ENCODE data around the gene PPP3R1.

The PPP3R1 gene

GRCh38 chr2:68293024-68293423 is 40.7 kb upstream of the PPP3R1 start:
- TF ChIP-seq CTCF (IDR thresholded peaks at IDR 0.05; ENCODE audit: insufficient read depth, low read length, poor library complexity, severe bottlenecking), result no peak
- no peak for DNase-seq (ENCODE audit: extremely low read depth, insufficient read length)
- no peaks in the 10 kb centered on the region for H3K27me3 ChIP-seq (replicated peaks; ENCODE audit: control insufficient read depth, insufficient read depth, low read length)
- no peaks in the 10 kb centered on the region for H3K36me3 ChIP-seq (ENCODE audit: control insufficient read depth, insufficient read depth, low read length)
- H3K4me3 ChIP-seq (replicated peaks; ENCODE audit: low read depth, low read length), result no peak overlapping the region

GRCh38 chr2:68292108-68292710 is 39.9 kb upstream of the PPP3R1 start:
- peak; percentile 5 for DNase-seq (ENCODE audit: extremely low read depth, insufficient read length)
- Histone ChIP-seq H3K4me3 (replicated peaks; ENCODE audit: low read depth, low read length) (no peak overlapping the region), H3K36me3 (ENCODE audit: control insufficient read depth, insufficient read depth, low read length) (no peaks in the 10 kb centered on the region), H3K27me3 (replicated peaks; ENCODE audit: control insufficient read depth, insufficient read depth, low read length) (no peaks in the 10 kb centered on the region)
- TF ChIP-seq CTCF (IDR thresholded peaks at IDR 0.05; ENCODE audit: insufficient read depth, low read length, poor library complexity, severe bottlenecking), result peak; percentile 86

GRCh38 chr2:68291314-68291713 is 39.0 kb upstream of the PPP3R1 start:
- DNase-seq (ENCODE audit: extremely low read depth, insufficient read length), result no peak
- no peak overlapping the region for H3K4me3 ChIP-seq (replicated peaks; ENCODE audit: low read depth, low read length)
- H3K27me3 ChIP-seq (replicated peaks; ENCODE audit: control insufficient read depth, insufficient read depth, low read length), result no peaks in the 10 kb centered on the region
- TF ChIP-seq CTCF (IDR thresholded peaks at IDR 0.05; ENCODE audit: insufficient read depth, low read length, poor library complexity, severe bottlenecking), result no peak
- no peaks in the 10 kb centered on the region for H3K36me3 ChIP-seq (ENCODE audit: control insufficient read depth, insufficient read depth, low read length)

- TF ChIP-seq CTCF (IDR thresholded peaks at IDR 0.05; ENCODE audit: insufficient read depth, low read length, poor library complexity, severe bottlenecking), result no peak
- no peak overlapping the region for H3K4me3 ChIP-seq (replicated peaks; ENCODE audit: low read depth, low read length)
- no peaks in the 10 kb centered on the region for H3K27me3 ChIP-seq (replicated peaks; ENCODE audit: control insufficient read depth, insufficient read depth, low read length)
- H3K36me3 ChIP-seq (ENCODE audit: control insufficient read depth, insufficient read depth, low read length), result no peaks in the 10 kb centered on the region
- no peak for DNase-seq (ENCODE audit: extremely low read depth, insufficient read length)
These were observed 38.6 kb upstream of the PPP3R1 start for GRCh38 chr2:68290901-68291300.

GRCh38 chr2:68287580-68288441 is 35.5 kb upstream of the PPP3R1 start:
- DNase-seq (ENCODE audit: extremely low read depth, insufficient read length), result no peak
- no peak overlapping the region for H3K4me3 ChIP-seq (replicated peaks; ENCODE audit: low read depth, low read length)
- no peaks in the 10 kb centered on the region for H3K27me3 ChIP-seq (replicated peaks; ENCODE audit: control insufficient read depth, insufficient read depth, low read length)
- no peak for TF ChIP-seq CTCF (IDR thresholded peaks at IDR 0.05; ENCODE audit: insufficient read depth, low read length, poor library complexity, severe bottlenecking)
- H3K36me3 ChIP-seq (ENCODE audit: control insufficient read depth, insufficient read depth, low read length), result no peaks in the 10 kb centered on the region

Measured in GM06990 (cell line).